GM12875 (cell line): ENCODE data around the gene CLDN15.

ENCODE experiments used
- H3K4me3 ChIP-seq: one replicate; pipeline ENCODE4 v1.5.1; 2011; ENCODE audit warnings: low read depth, low read length, control low read depth
- TF ChIP-seq, protein P1 (sequence below): IDR thresholded peaks from 2 replicates; pipeline ENCODE4 v1.5.1; 2011; ENCODE audit warnings: low read depth, mild to moderate bottlenecking, control low read depth, inconsistent platforms, low read length, moderate library complexity, borderline replicate concordance; ENCODE audit not compliant: insufficient read depth

The CLDN15 gene

DNA sequence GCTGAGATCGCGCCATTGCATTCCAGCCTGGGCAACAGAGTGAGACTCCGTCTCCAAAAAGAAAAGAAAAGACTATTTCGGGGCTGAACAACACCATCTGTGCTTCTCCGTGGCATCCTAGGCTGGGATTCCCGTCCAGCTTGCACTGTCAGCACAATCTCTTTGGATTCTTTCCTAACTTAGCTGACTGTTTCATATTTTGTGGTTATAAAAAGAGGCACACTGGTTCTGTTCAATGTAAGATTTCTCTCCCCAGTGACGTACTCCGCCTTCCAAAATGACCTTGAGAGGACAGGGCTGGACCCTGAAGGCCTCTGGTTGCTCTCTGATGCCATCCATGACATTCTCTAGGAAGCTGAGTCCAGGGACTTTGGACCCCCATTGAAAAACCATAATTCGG lies 10.9 kb downstream of the CLDN15 start:
- H3K4me3 ChIP-seq = no peak overlapping the region
- TF ChIP-seq, protein P1, sequence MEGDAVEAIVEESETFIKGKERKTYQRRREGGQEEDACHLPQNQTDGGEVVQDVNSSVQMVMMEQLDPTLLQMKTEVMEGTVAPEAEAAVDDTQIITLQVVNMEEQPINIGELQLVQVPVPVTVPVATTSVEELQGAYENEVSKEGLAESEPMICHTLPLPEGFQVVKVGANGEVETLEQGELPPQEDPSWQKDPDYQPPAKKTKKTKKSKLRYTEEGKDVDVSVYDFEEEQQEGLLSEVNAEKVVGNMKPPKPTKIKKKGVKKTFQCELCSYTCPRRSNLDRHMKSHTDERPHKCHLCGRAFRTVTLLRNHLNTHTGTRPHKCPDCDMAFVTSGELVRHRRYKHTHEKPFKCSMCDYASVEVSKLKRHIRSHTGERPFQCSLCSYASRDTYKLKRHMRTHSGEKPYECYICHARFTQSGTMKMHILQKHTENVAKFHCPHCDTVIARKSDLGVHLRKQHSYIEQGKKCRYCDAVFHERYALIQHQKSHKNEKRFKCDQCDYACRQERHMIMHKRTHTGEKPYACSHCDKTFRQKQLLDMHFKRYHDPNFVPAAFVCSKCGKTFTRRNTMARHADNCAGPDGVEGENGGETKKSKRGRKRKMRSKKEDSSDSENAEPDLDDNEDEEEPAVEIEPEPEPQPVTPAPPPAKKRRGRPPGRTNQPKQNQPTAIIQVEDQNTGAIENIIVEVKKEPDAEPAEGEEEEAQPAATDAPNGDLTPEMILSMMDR = no peak

DNA sequence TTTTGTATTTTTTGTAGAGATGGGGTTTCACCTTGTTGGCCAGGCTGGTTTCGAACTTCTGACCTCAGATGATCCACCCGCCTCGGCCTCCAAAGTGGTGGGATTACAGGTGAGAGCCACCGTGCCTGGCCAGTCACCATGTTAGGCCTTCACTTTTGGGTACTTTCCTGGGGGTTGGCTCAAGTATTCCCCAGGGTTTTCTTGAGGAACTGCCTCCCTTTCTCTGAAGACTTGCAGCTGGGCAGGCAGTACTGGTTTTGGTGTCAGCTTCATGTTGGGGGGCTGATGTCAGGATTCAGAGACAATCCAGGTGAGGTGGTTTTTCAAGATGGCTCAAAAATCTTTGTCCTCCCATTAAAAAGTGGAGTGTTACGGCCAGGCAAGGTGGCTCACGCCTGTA lies 12.0 kb downstream of the CLDN15 start:
- no peak overlapping the region for H3K4me3 ChIP-seq
- TF ChIP-seq, protein P1 = no peak

DNA sequence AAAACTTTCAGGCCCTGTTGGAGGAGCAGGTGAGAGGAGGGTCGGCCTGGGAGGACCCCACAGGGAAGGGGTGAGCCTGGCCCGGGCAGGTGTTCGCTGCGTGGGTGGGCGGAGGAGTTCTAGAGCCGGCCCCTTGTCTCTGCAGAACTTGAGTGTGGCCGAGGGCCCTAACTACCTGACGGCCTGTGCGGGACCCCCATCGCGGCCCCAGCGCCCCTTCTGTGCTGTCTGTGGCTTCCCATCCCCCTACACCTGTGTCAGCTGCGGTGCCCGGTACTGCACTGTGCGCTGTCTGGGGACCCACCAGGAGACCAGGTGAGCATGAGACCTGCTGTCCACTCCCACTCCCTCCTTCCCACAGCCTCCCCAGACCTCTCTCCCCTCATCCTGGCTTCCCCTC lies 14.1 kb downstream of the CLDN15 start:
- TF ChIP-seq, protein P1 = no peak

DNA sequence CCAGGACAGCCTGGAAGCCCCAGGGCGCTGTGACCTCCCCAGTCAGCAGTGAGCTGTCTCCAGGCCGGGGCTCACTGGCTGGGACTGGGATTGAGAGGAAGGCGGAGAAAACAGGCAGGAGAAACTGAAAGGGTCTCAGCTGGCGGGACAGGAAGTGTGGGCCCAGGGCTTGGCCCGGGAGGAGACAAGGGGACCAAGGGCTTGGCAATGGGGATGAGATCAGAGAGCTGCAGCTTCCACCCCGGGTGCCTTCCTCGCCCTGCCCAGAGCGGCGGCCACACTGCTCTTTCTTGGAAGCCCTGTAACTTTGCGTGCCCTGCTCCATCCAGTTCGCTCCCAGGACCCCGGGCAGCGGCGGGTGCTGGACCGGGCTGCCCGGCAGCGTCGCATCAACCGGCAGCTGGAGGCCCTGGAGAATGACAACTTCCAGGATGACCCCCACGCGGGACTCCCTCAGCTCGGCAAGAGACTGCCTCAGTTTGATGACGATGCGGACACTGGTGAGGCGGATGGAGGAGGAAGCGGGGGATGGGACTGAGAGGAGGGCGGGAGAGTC lies 15.2 kb downstream of the CLDN15 start:
- TF ChIP-seq, protein P1 = no peak
- no peak overlapping the region for H3K4me3 ChIP-seq

More for the DNA sequence above, 14.1 kb downstream of the CLDN15 start:
- H3K4me3 ChIP-seq = no peak overlapping the region

DNA sequence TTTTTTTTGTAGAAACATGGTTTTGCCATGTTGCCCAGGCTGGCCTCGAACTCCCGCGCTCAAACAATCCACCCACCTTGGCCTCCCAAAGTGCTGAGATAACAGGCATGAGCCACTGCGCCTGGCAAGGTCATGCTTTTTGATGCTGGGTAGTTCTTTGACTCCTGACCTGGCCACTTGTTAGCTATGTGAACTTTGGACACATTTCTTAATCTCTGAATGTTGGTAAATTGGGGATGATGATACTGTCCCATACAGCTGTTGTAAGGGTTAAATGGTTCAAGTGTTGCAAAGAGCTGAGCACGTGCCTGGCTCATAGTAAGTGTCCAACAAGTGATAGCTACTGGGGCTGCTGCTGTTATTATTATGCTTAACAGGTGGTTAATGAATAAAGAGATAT lies 17.3 kb downstream of the CLDN15 start:
- TF ChIP-seq, protein P1 = no peak
- H3K4me3 ChIP-seq = no peak overlapping the region

DNA sequence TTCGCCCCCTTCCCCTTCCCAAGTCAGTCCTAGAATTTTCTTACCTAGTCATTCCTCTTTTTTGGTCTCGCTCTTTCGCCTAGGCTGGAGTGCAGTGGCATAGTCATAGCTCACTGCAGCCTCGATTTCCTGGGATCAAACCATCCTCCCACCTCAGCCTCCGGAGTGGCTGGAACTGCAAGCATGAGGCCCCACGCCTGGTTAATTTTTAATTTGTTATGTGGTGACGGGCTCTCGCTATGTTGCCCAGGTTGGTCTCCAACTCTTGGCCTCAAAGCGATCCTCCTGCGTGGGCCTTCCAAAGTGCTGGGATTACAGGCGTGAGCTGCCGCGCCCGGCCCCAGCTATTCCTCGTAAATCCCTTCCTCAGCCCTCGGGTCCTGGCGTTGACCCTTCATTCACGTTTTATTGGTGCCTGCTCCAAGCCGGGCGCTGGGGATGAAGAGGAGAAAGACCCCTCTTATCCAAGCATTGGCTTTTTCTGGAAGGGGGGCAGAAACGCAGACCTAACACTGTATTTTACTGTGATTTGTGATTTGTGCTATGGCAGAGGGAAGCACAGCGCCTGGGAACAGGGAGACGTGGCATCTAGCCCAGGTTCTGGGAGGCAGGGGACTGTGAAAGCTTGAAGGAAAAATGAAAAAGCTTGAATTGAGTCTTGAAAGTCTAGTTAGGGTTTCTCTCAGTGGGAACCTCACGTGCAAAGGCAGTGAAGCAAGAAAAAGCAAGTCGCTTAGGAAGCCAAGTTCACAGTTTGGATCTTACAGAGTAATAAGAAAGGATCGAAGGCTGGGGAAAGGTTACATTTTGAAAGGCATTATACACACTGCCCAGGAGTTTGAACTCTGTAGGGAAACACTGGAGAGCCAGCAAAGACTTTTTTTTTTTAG lies 19.1 kb downstream of the CLDN15 start:
- H3K4me3 ChIP-seq = peak overlapping the region; percentile 72
- TF ChIP-seq, protein P1 = no peak
